CD4-positive, alpha-beta T cell treated with Interleukin-2 at 100 ng/mL for 4 hours (primary cell): ENCODE measurements around the gene SMYD3.

Experiments used
- DNase-seq: peaks from one replicate; pipeline ENCODE4 v3.0.0-alpha.2; 2020; ENCODE audit warnings: low spot score

Gene SMYD3

DNA sequence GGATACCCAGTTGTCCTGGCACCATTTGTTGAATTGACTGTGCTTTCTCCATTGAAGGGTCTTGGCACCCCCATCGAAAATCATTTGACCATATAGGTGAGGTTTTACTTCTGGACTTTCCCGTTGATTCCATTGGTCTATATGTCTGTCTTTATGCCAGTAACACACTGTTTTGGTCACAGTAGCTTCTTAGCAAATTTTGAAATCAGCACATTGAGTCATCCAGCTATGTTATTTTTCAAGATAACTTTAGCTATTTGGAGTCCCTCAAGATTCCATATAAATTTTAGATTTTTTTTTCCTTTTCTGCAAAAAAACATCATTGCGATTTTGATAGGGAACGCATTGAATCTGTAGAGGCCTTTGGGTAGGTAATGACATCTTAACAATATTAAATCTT is 235.6 kb downstream of the SMYD3 start:
- no peak for DNase-seq

DNA sequence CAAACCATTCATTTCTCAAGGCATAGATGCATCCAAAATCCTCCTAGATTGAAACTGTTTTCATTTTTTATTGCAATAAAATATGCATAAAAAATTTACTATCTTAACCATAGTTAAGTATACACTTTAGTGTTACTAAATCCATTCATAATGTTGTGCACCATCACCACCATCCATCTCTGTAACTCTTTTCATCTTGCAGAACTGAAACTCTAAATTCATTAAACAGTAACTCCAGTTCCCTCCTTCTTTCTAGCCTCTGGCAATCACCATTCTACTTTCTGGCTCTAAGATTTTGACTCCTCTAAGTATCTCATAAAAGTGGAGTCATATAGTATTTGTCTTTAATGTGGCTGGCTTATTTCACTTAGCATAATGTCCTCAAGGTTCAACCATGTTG is 236.8 kb downstream of the SMYD3 start:
- no peak for DNase-seq

DNA sequence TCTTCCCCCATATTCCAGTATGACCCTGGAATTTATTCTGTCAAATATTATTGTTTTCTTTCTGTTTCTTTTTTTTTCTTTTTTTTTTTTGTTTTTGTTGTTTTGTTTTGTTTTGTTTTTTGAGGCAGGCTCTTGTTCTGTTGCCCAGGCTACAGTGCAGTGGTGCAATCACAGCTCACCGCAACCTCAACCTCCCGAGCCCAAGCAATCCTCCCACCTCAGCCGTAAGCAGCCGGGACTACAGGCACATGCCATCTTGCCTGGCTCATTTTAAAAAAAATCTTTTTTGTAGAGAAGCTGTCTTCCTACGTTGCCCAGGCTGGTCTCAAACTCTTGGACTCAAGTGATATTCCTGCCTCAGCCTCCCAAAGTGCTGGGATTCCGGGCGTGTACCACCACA is 237.6 kb downstream of the SMYD3 start:
- no peak for DNase-seq

DNA sequence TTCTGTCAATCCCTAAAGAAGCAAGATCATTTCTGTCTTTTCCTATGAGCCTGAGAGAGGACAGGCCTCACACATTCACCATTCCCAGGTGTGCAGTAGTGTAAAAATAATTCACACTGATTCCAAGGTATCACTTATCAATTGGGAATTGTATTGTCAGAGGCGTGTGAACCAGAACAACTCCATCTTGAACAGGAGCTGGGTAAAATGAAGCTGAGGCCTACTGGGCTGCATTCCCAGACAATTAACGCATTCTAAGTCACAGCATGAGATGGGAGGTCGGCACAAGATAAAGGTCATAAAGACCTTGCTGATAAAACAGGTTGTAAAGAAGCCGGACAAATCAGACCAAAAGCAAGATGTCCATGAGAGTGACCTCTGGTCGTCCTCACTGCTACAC is 239.2 kb downstream of the SMYD3 start:
- no peak for DNase-seq

DNA sequence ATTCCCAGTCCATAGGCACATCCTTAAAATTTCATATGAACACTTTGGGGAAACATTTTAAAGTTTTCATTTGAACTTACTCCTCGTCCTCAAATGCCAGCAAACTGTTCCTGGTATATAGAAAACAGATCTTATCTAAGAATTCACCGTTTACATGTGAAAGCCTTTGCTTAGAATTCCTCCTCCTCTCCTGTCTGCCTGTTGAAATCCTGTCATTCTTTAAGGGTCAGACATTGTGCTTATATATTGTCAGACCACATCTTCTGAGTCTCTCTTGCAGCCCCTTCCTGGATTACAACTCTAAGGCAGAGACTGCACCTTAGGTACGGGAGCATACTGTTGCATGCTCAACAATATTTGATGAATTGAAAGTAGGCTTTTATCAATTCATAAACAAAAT is 239.7 kb downstream of the SMYD3 start:
- DNase-seq, result no peak

DNA sequence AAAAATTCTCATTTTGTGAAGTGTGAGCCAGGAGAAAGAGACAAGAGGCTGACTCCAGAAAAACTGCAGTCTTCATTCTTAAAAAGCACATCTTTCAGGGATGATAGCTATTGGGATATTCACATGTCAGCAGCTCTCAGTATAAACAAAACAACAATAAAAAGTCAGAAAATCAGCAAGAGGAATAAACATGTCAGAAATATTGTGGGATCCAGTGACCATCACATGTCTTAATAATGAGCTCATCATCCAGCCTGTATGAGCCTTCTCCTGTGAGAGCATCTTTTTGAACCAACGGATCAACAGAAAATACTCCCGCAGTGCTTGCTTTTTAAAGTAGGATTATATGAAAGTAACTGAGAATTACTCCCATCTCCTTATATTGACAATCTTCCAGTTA is 241.6 kb downstream of the SMYD3 start:
- no peak for DNase-seq

DNA sequence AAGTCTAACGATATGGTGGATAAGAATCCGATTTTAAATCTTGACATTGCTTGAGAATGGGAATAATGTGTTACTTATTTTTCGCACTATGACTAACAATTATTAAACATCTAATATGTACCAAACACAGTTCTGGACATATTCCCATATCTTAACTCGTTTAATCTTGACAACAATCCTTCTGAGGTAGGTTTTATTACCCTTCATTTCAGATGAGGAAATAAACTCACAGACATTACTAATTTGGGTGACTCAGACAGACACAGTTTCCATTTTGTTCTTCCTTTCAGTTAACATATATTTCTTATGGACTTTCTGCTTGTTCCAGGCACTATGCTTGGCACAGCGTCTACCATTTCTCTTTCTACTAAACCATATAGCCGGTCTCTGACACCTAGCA is 244.8 kb downstream of the SMYD3 start:
- no peak for DNase-seq

DNA sequence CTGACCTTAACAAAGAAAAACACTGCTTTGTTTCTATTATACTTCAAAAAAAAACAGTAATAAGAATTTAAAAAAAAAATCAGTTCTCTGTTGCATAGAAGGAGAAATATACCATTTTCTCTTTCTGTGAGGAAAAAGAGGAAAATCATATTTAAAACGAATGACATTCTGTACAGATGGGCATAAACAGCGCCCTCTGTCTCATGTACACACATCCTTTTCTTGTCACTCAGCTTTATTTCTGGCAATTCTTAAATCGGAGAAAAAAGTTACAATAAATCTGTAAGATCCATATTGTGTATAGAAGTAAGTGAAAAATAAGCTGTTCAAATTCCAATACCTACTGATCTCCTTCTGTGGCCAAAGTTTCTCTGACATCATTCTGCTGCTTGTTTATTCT is 245.4 kb downstream of the SMYD3 start:
- DNase-seq, result no peak

DNA sequence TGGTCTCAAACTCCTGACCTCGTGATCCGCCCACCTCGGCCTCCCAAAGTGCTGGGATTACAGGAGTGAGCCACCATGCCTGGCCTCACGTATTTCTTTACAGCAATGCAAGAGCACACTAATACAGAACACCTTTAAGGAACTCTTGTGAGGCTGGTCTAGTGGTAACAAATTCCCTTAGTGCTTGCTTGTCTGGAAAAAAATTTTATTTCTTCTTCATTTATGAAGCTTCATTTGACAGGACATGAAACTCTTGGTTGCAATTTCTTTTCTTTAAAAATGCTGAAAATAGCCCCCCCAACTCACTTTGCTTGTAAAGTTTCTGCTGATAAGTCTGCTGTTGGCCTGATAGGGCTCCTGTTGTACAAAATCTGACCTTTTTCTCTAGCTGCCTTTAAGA is 248.8 kb downstream of the SMYD3 start:
- DNase-seq, result no peak

DNA sequence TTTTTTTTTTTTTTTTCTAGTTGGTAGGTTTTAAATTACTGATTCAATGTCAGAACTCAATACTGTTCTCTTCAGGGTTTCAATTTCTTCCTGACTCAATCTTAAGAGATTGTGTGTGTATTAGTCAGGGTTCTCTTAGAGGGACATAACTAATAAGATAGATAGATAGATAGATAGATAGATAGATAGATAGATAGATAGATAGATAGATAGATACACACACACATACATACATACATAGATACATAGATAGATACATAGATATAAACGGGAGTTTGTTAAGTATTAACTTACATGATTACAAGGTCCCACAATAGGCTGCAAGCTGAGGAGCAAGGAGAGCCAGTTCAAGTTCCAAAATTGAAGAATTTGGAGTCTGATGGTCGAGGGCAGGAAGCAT is 251.3 kb downstream of the SMYD3 start:
- DNase-seq, result no peak

DNA sequence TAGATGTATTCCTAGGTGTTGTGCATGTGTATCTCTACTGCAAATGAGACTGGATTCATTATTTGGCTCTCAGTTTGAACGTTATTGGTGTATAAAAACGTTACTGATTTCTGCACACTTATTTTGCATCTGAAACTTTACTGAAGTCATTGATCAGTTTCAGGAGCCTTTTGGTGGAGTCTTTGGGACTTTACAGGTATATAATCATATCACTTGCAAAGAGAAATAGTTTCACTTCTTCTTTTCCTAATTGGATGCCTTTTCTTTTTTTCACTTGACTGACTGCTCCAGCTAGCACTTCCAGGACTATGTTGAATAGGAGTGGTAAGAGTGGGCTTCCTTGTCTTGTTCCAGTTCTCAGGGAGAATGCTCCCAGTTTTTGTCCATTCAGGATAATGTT is 252.2 kb downstream of the SMYD3 start:
- DNase-seq, result no peak

DNA sequence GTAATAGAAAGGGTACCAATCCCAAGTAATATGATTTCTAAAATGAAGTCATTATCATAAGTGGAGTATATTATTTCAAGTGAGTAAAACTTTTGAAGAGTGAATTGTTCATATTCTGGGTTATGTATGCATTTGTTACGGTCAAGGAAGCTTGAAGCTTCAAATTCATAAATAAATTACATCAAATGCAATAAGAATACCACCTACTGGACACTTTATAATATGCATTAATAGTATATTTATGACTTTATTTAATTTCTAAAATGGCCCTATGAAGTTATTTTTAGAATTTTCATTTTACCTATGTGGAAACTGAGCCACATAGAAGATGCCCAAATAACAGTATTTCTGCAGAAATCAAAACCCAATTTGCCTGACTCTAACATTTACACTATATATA is 260.6 kb downstream of the SMYD3 start:
- DNase-seq, result no peak

DNA sequence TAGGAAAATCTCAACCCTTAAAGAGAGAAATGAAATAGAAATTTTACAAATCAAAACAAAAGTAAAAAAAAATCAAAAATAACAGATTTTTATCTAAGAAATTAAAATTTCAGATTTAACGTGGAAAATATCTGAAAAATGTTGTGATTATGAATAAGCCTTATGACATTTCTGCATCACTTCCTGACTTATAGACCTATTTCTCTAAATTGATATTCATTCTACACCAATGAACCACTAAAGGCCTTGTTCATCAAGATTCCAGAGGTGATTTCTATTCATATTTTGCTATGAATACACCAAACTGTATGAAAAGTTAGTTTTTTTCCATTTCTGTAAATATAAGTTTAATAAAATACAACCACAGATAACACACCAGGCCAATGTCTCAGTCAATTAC is 261.5 kb downstream of the SMYD3 start:
- DNase-seq, result no peak

DNA sequence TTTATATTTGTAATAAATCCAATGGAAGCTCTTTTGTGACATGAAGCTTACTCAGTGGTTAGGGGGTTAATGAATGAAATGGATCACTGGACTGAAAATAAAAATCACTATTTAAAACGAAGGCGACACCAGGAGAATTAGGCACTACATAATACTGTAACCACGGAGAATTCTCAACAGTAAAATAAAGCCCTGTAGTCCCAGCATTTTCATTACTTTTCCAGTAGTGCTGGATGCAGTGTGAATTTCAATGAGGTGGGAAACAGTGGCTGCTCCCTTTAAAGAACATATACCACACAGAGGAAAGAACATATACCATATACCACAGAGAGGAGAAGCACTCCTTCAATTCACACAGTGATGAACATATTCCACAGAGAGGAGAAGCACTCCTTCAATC is 275.0 kb downstream of the SMYD3 start:
- DNase-seq, result no peak

DNA sequence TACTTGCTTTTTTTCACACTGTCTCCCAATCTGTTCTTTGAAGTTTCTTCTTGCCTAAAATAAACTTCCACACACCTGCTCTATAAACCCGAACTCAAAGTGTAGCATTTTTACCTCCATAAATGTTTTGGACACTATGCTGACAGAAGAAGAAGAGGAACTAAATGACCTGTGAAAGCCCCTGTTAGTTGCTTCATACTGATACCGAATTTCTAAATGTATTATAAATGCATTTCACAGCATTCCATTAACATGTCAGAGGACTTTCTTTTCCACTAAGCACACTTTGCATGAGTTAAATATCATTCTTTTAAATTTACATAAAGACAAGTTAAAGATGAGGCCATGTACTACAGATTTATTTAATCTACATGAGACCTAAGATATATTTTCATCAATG is 281.0 kb downstream of the SMYD3 start:
- DNase-seq, result no peak

DNA sequence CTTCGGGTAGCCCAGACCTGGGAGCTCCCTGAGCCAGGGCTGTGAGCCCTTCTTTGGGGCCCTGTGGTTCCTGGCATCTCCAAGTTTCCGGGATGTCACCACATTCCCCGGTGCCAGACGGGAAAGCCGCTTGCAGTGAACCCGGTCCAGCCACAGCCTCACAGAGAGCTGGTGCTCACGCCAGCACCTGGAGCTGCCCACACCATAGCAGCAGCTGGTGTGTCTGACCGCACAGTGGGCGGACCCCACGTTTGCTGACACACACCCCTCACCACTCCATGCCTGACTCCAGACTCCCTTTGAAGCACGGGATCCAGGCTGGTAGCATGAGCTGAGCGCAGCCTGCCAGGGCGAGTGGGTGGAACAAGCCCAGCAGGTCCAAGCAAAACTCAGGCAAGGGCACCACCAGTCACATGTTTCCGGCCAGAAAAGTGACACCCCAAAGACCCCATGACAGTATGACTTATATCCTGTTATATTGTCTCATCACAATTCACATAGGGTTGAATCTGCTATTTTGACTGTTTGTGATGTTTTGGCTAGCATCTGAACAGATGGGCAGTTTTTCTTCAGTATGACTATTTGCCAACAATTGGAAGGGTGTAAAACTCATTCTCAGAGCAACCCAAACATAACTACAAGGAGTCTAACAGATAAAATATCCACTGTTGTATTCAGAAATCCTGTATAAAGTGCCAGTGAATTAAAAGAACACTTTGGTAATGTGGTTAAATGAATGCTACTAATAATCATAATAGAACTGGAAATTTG is 285.4 kb downstream of the SMYD3 start:
- DNase-seq, result no peak

DNA sequence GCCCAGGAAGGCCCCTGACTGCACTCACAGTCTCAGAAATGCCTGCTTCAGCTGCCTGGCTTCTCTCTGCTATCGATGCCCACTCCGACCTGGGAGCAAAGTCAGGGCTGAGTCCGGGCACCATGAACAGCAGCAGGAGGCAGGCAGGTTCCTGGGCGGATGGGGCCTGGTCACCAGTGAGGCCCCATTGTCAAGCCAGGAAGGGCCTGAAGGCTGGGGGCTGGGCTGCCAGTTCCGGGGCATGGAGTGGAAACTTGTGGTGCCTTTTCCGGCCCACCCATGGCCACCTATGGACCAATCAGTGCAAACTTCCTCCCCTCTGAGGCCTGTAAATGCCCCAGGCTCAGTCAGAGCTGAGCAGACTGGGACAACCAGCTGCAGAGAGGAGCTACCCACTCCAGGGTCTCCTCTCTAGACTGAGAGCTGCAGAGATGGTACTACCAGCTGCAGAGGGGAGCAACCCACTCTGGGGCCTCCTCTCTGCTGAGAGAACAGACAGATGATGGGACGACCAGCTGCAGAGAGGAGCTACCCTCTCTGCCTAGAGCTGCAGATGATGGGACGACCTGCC is 286.5 kb downstream of the SMYD3 start:
- DNase-seq, result no peak

DNA sequence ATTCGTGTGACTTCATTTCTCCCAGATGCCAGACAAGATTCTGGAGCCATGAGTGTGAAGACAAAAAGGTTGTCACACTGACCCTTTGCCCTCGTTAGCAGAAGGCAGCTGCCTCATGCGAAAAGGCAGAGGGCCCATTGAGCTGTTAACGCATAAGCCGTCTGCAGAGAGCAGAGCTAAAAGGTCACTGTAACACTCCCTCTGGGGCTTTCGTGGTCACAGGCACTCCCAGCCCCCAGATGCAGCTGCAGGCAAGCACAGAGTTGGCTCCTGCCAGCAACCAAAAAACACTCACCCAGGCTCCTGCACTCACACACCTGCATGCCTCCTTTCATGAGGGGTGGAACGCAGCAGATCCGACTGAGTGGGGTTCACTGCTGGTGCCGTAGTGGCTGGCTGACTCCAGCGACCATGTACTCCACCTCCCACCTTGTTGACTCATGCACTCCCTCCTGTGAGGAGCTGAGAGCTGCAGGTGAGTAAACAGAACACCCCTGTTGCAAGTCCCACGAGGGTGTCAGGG is 287.5 kb downstream of the SMYD3 start:
- DNase-seq, result no peak

DNA sequence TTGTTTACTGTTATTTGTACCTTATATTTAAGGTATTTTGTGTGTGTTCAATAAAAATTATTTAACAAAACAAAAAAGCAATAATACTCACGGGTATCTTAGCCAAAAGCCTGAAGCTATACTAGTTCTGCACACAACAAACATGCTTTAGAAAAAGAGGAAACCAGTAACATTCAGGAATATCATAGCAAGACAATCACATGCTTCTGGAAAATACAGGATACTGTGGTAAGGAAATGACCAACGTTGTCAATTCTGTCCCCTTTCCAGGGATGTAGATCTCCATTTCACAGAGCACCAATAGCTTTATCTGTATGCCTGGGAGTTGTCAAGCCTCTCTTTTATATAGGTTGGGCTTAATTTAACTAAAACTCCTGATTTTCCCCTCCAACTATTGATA is 288.4 kb downstream of the SMYD3 start:
- no peak for DNase-seq

DNA sequence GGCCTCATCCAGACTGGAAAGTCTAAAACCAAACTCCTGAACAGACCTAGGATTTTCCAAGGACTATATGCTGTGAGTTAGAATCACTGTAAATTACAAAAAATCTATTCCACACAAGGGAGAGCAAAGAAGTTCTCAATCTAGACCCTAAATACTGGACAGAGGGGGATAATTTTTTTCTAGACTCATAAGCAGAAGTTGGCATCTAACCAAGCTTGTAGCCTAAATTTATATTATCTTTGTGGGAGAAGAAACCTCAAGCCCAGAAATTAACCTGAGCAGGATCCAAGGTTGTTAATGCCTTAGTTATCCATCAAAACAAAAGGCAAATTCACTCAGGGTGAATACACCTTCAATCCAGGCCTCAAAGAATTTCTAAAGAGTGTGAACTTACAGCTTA is 290.2 kb downstream of the SMYD3 start:
- DNase-seq, result no peak

DNA sequence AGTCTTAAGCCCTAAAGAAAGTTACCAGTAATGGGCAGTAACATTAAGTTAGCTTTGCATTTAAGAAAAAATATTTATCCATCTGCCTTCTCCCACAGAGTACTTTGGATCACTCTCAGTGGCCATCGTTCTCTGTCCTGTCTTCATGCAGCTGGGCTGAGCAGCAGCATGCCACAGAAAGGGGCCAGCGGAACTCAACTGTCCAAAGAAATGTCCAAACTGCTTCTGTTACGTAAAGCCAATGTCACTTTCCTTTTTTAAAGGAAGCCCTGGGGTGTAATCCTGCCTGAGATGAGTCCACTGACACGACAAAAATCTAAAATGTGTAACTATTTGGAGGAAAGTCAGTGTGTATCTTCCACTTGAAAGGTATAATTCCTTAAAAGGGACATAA is 291.6 kb downstream of the SMYD3 start:
- no peak for DNase-seq

DNA sequence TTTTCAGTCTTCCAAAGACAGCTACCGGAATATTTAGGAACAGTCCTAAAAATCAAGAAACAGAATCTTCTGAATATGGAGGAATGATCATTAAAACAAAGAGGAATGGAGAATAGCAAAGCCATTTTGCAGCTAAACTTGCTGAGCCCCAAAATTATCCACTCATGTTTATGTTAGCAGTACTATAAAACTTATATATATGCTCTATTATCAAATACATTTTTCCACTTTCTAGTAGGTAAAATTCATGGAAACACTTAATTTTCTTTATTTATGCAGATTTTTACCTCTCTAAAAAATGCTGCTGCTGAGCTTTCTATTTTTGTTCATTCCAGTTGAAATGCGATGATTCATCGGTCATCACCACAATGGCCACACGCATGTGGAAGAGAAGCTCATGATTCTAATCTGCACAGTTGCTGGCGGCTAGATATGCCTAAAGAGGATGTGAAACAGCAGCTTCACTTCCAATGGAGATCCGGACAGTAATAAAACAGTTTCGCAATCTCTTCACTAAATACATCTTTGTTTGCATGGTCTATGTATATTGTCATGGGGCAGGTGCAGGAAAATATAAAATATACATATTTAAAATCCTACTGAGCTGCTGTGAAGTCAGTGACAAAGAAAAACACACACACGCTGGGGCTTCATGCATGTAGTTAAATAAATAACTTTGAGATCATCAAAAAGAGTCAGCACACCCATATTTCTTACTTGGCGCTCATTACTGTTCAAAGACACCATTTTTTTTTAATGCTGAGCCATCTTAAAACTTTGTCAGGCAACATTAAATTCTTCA is 292.2 kb downstream of the SMYD3 start:
- DNase-seq, result no peak

DNA sequence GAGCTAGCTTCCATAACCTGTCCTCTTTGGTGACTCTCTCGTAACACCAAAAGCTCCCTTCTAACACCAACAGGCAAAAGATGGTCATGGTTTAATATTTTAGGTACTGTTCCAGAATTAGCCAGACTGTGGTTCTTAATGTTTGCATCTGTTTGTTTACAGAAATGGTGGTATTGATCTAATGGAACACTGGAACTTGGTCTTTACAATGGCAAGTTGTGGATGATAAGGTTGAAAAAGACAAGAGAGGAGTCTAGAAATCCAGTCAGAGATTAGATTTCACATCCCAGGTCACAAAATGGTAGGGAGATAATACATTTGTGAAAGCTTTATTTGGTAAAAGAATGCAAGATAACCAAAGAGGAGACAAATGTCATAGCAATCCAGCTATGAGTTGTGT is 293.1 kb downstream of the SMYD3 start:
- no peak for DNase-seq
